H9 (cell line): Measurements from ENCODE around the gene SNW1. TPM values are rescaled to one million over a fixed set of nuclear protein-coding genes. Genes with fewer than 3 reads are reported as not detected.
A peak's percentile ranks its signal among the peaks of the same experiment; 100 is the strongest.

Source experiments
- DNase-seq: peaks from one replicate; pipeline ENCODE4 v3.0.0-alpha.2; 2017
- H2AFZ ChIP-seq: one replicate; pipeline ENCODE4 v1.6.1; 2013; ENCODE audit warnings: mild to moderate bottlenecking, low read length, control low read depth, moderate library complexity
- H2AK5ac ChIP-seq: 2 replicates; pipeline ENCODE4 v1.6.1; 2013; ENCODE audit warnings: low read length, control low read depth, mixed read lengths; ENCODE audit not compliant: insufficient read length
- H2BK120ac ChIP-seq: one replicate; pipeline ENCODE4 v1.6.1; 2013; ENCODE audit warnings: low read depth, mild to moderate bottlenecking, low read length, control low read depth, inconsistent platforms; ENCODE audit not compliant: poor library complexity, severe bottlenecking
- H2BK12ac ChIP-seq: 2 replicates; pipeline ENCODE4 v1.6.1; 2013; ENCODE audit warnings: low read length, control low read depth, mixed read lengths, low read depth; ENCODE audit not compliant: insufficient read length
- H2BK15ac ChIP-seq: 2 replicates; pipeline ENCODE4 v1.6.1; 2013; ENCODE audit warnings: low read depth, low read length, control low read depth
- H2BK20ac ChIP-seq: one replicate; pipeline ENCODE4 v1.6.1; 2013; ENCODE audit warnings: low read depth, mild to moderate bottlenecking, low read length, control low read depth, inconsistent platforms; ENCODE audit not compliant: poor library complexity, severe bottlenecking
- H2BK5ac ChIP-seq: 2 replicates; pipeline ENCODE4 v1.6.1; 2013; ENCODE audit warnings: low read length, control low read depth, mixed read lengths; ENCODE audit not compliant: insufficient read length
- H3K14ac ChIP-seq: 2 replicates; pipeline ENCODE4 v1.6.1; 2013; ENCODE audit warnings: low read length, control low read depth; ENCODE audit not compliant: insufficient read depth
- H3K18ac ChIP-seq: 2 replicates; pipeline ENCODE4 v1.6.1; 2013; ENCODE audit warnings: low read depth, mild to moderate bottlenecking, mixed read lengths, low read length, control low read depth; ENCODE audit not compliant: insufficient read length
- H3K23ac ChIP-seq: 2 replicates; pipeline ENCODE4 v1.6.1; 2013; ENCODE audit warnings: low read length, control low read depth, mixed read lengths, low read depth; ENCODE audit not compliant: insufficient read length
- H3K23me2 ChIP-seq: 2 replicates; pipeline ENCODE4 v1.6.1; 2013; ENCODE audit warnings: low read depth, mild to moderate bottlenecking, mixed read lengths, low read length, control low read depth; ENCODE audit not compliant: insufficient read length, poor library complexity, severe bottlenecking
- H3K27ac ChIP-seq: 2 replicates; pipeline ENCODE4 v1.5.1; 2013; ENCODE audit warnings: low read length, control low read depth, mixed read lengths, low read depth; ENCODE audit not compliant: insufficient read length
- H3K27me3 ChIP-seq: 2 replicates; pipeline ENCODE4 v1.6.1; 2013; ENCODE audit warnings: low read length, control low read depth, inconsistent platforms; ENCODE audit not compliant: insufficient read depth
- H3K4ac ChIP-seq: 2 replicates; pipeline ENCODE4 v1.6.1; 2013; ENCODE audit warnings: low read depth, mild to moderate bottlenecking, control low read depth, inconsistent platforms, low read length, moderate library complexity
- H3K4me1 ChIP-seq: 2 replicates; pipeline ENCODE4 v1.6.1; 2013; ENCODE audit warnings: low read length, control low read depth, inconsistent platforms; ENCODE audit not compliant: insufficient read depth
- H3K4me2 ChIP-seq: 2 replicates; pipeline ENCODE4 v1.6.1; 2013; ENCODE audit warnings: low read length, control low read depth, mixed read lengths; ENCODE audit not compliant: insufficient read length, insufficient read depth
- H3K56ac ChIP-seq: 2 replicates; pipeline ENCODE4 v1.6.1; 2013; ENCODE audit warnings: low read depth, mild to moderate bottlenecking, mixed read lengths, low read length, control low read depth; ENCODE audit not compliant: insufficient read length
- H3K79me1 ChIP-seq: 2 replicates; pipeline ENCODE4 v1.6.1; 2013; ENCODE audit warnings: low read depth, mild to moderate bottlenecking, moderate library complexity, low read length, control low read depth, inconsistent platforms; ENCODE audit not compliant: insufficient read depth, poor library complexity, severe bottlenecking
- H3K79me2 ChIP-seq: 2 replicates; pipeline ENCODE4 v1.6.1; 2013; ENCODE audit warnings: low read length, control low read depth, inconsistent platforms; ENCODE audit not compliant: insufficient read depth
- H3K9ac ChIP-seq: 2 replicates; pipeline ENCODE4 v1.6.1; 2013; ENCODE audit warnings: low read length, control low read depth, mixed read lengths; ENCODE audit not compliant: insufficient read length; ENCODE audit errors: extremely low read depth
- H3K9me3 ChIP-seq: one replicate; pipeline ENCODE4 v1.6.1; 2013; ENCODE audit warnings: low read depth, low read length, inconsistent platforms; ENCODE audit not compliant: control insufficient read depth
- H3T11ph ChIP-seq: one replicate; pipeline ENCODE4 v1.6.1; 2013; ENCODE audit warnings: mild to moderate bottlenecking, low read length, control low read depth, inconsistent platforms
- H4K20me1 ChIP-seq: one replicate; pipeline ENCODE4 v1.6.1; 2013; ENCODE audit not compliant: control insufficient read depth, insufficient read length, insufficient read depth
- H4K5ac ChIP-seq: 2 replicates; pipeline ENCODE4 v1.6.1; 2013; ENCODE audit warnings: low read depth, mild to moderate bottlenecking, mixed read lengths, low read length, control low read depth; ENCODE audit not compliant: insufficient read length
- H4K8ac ChIP-seq: replicated peaks from 2 replicates; pipeline ENCODE4 v1.6.1; 2013; ENCODE audit warnings: low read length, control low read depth, mixed read lengths, low read depth; ENCODE audit not compliant: insufficient read length
- H4K91ac ChIP-seq: 2 replicates; pipeline ENCODE4 v1.6.1; 2013; ENCODE audit warnings: low read depth, mild to moderate bottlenecking, moderate library complexity, mixed read lengths, low read length, control low read depth; ENCODE audit not compliant: insufficient read length
- H3K27ac Mint-ChIP-seq, 3 experiments: 2 replicates in 2 of 3; 3 replicates in 1 of 3; pipeline ENCODE4 v1.8.0; 2020 to 2021; ENCODE audit warnings: mixed read lengths in 3 of 3, mild to moderate bottlenecking in 1 of 3, moderate library complexity in 1 of 3
- H3K27me3 Mint-ChIP-seq: 2 replicates; pipeline ENCODE4 v1.8.0; 2021; ENCODE audit warnings: low read depth, mild to moderate bottlenecking, moderate library complexity, mixed read lengths
- H3K36me3 Mint-ChIP-seq, 3 experiments: 2 replicates in 2 of 3; 3 replicates in 1 of 3; pipeline ENCODE4 v1.8.0; 2020 to 2021; ENCODE audit warnings: low read depth in 3 of 3, mixed read lengths in 3 of 3; ENCODE audit not compliant: insufficient read depth in 1 of 3
- H3K4me1 Mint-ChIP-seq, 2 experiments: 2 replicates each; pipeline ENCODE4 v1.8.0; 2020; ENCODE audit warnings: mixed read lengths in 2 of 2
- H3K4me3 Mint-ChIP-seq, 2 experiments: 2 replicates in 1 of 2; 3 replicates in 1 of 2; pipeline ENCODE4 v1.8.0; 2020 to 2021; ENCODE audit warnings: mild to moderate bottlenecking in 2 of 2, mixed read lengths in 2 of 2, moderate library complexity in 1 of 2
- H3K9me3 Mint-ChIP-seq, 2 experiments: 2 replicates in 1 of 2; 3 replicates in 1 of 2; pipeline ENCODE4 v1.8.0; 2020; ENCODE audit warnings: mild to moderate bottlenecking in 2 of 2, mixed read lengths in 2 of 2, moderate library complexity in 1 of 2
- WGBS: extraction: QIAGEN DNeasy Blood & Tissue Kit; methylation state at CpG from one replicate; pipeline ENCODE4 v1.1.7; 2013; ENCODE audit warnings: missing lambda C conversion rate, low lambda C conversion rate, mixed read lengths; ENCODE audit not compliant: insufficient read length; ENCODE audit errors: extremely low coverage; 5-methylcytosine and 5-hydroxymethylcytosine counted together
- total RNA-seq: library from RNA; stranded (reverse); gene quantifications from 2 replicates; pipeline ENCODE4 v1.2.1, GENCODE V29; 2021
- TF ChIP-seq, protein P1 (sequence below): fragments of 200-600 bp; sonication (generic); conservative IDR thresholded peaks from 3 replicates; pipeline ENCODE4 v1.8.0; 2021; ENCODE audit warnings: antibody characterized with exemption, mild to moderate bottlenecking

SNW1 gene
- total RNA-seq, 1 experiment from 2014 or later = 103 TPM

DNA sequence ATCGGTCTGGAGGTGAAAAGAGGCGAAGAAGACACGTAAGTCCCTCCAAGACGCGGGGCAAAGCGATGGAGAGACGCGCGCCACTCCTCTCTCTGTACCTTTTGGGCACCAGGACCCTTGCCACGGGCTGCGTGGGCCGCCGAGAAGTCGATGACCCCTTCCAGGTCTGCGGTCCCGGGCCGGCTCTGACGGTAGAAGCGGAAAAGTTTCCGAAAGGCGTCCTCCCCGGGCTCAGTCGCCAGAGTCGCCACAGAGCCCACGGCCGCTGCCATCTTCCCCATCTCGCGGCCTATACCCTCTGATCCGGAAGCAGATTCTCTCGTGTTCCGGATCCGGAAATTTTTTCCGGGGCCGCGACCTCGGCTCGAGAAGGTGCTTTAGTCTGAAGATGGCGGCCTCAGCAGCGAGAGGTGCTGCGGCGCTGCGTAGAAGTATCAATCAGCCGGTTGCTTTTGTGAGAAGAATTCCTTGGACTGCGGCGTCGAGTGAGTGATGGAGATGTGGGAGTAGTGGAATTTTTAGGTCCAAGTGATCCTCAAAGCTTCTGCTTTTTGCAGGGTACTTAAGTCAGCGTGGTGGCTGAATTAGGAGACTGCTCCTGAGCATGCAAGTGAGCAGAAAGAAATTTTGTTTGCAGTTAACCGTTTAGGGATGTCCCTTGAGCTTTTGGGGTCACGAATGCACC lies 53.1 kb downstream of the SNW1 start, which contains the start of the genes ALKBH1 and SLIRP:
TSS of gene ALKBH1 (minus strand) at position 300 of the 685 bp plus-strand sequence. CDS start at position 281, 19 bp downstream.
TSS of gene SLIRP (plus strand) at position 380 of the 685 bp plus-strand sequence. CDS start at position 389, 9 bp downstream.
- peaks cover 16 to 20% of the 10 kb centered on the region in 2 experiments for H3K4me1 Mint-ChIP-seq
- Histone ChIP-seq H3K9ac (peak within 1 kb of the TSS; percentile 90), H4K91ac (no peak within 1 kb of the TSS), H3K4me2 (peak within 1 kb of the TSS; percentile 71), H3K79me2 (peaks cover 34% of the 10 kb centered on the region; the same call in 1 of the 2 replicates), H2BK5ac (no peak within 1 kb of the TSS), H3K27ac (peak within 1 kb of the TSS; percentile 6), H4K20me1 (no peaks in the 10 kb centered on the region), H2BK15ac (no peak within 1 kb of the TSS), H3K4ac (no peak within 1 kb of the TSS), H3K14ac (peak within 1 kb of the TSS; percentile 70), H3T11ph (no peak within 1 kb of the TSS), H3K56ac (peak within 1 kb of the TSS; percentile 51), H3K23ac (no peak within 1 kb of the TSS), H3K4me1 (no peaks in the 10 kb centered on the region), H2BK120ac (no peak within 1 kb of the TSS), H3K9me3 (no peaks in the 10 kb centered on the region), H3K79me1 (peaks cover 7% of the 10 kb centered on the region), H2BK20ac (no peak within 1 kb of the TSS), H3K23me2 (peaks cover 5% of the 10 kb centered on the region), H3K27me3 (no peaks in the 10 kb centered on the region), H3K18ac (peak within 1 kb of the TSS; percentile 24), H4K8ac (no peak within 1 kb of the TSS), H2AK5ac (peak within 1 kb of the TSS; percentile 26), H2BK12ac (no peak within 1 kb of the TSS), H4K5ac (peak within 1 kb of the TSS; percentile 7), H2AFZ (no peak within 1 kb of the TSS)
- H3K4me3 Mint-ChIP-seq = peak within 1 kb of the TSS; percentile 84 to 97
- DNase-seq = peak; percentile 77
- no peaks in the 10 kb centered on the region for H3K9me3 Mint-ChIP-seq
- peaks cover 27 to 48% (median 45%) of the 10 kb centered on the region in 3 experiments for H3K36me3 Mint-ChIP-seq
- no CpG with 5 or more reads among the region's 49 CpGs for WGBS
- TF ChIP-seq, protein P1, sequence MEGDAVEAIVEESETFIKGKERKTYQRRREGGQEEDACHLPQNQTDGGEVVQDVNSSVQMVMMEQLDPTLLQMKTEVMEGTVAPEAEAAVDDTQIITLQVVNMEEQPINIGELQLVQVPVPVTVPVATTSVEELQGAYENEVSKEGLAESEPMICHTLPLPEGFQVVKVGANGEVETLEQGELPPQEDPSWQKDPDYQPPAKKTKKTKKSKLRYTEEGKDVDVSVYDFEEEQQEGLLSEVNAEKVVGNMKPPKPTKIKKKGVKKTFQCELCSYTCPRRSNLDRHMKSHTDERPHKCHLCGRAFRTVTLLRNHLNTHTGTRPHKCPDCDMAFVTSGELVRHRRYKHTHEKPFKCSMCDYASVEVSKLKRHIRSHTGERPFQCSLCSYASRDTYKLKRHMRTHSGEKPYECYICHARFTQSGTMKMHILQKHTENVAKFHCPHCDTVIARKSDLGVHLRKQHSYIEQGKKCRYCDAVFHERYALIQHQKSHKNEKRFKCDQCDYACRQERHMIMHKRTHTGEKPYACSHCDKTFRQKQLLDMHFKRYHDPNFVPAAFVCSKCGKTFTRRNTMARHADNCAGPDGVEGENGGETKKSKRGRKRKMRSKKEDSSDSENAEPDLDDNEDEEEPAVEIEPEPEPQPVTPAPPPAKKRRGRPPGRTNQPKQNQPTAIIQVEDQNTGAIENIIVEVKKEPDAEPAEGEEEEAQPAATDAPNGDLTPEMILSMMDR = no peak
- no peaks in the 10 kb centered on the region for H3K27me3 Mint-ChIP-seq
- peak within 1 kb of the TSS; percentile 92 to 98 (median 95) for H3K27ac Mint-ChIP-seq
